Erythroblast (primary cell): Measurements from ENCODE around the gene TMEM50B.

Source experiments
- GATA1 ChIP-seq: IDR thresholded peaks from 2 replicates; pipeline ENCODE4 v1.6.1; 2011; ENCODE audit warnings: low read depth, mild to moderate bottlenecking, control low read depth, low read length, moderate library complexity
- POLR2A ChIP-seq: IDR thresholded peaks from 2 replicates; pipeline ENCODE4 v1.6.1; 2011; ENCODE audit warnings: mild to moderate bottlenecking, low read length

DNA sequence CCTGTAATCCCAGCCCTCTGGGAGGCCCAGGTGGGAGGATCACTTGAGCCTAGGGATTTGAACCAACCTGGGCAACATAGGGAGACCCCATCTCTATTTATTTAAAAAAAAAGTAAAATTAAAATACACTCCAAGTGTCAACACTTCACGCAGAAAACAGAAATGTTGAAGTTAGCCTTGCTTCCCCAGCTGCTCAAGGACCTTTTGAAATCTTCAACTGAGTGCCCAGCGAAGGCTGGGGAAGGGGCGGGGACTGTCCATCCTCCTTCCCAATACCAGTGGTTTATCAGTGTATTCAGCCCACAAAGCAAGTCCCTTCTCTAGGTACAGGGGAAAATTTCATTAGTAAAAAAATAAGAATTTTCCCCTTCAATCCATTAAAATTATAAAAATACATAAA, 14.0 kb upstream of the TMEM50B start:
- TF ChIP-seq POLR2A (no peak), GATA1 (no peak)
